Superior temporal gyrus (tissue), 1 donor: ENCODE data around the gene CCNI2.
"Not testable (repeated sequence)": the region's sequence is repeated elsewhere in the genome, so short reads cannot be mapped to it uniquely, and the experiment has no call there.

Experiments used
- DNase-seq: peaks from one replicate; pipeline ENCODE4 v3.0.0-alpha.2; 2016; ENCODE audit errors: extremely low spot score

The CCNI2 gene

GRCh38 chr5:132780577-132780976 lies 33.4 kb downstream of the CCNI2 start:
- no peak for DNase-seq

DNA sequence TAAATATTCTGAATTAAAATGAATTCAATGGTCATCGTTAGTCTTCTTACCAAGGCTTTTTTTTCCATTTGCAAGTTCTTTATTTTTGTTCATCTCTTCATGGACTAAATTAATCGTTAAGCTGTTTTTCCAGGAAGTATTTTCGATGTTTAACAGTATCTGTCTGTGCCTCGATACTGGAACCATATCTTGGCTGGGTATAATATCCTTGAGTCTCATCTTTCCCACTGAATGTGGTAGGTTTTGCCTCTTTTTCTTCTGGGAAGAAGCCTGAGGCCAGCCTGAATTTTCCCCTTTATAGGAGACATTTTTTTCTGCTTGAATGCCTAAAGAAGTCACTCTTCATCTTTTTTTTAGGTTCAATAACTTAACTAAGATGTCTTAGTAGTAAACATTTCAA lies 33.8 kb downstream of the CCNI2 start:
- DNase-seq = peak; percentile 28

GRCh38 chr5:132782101-132782500 lies 34.9 kb downstream of the CCNI2 start:
- DNase-seq = peak; percentile 33

- peak; percentile 42 for DNase-seq
Measured at GRCh38 chr5:132785365-132785764, 38.1 kb downstream of the CCNI2 start.

DNA sequence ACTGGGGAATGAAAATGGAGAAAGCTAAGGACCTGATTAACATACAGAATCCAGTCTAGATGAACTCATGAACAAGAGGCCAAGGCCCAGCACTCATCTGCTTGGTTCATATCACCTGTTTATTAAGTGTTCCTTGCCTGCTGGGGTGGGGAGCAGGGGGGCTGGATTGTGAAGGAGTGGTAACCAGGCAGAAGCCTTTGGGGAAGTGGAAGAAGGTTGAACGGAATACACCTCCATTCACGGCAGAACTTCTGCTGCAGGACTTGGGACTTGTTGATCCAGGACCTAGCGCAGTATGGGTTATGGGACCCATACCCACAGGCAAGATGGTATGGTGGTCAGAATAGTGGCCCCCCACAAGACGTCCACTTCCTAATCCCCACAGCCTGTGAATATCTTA lies 38.6 kb downstream of the CCNI2 start:
- no peak for DNase-seq

- DNase-seq = no peak
Measured at GRCh38 chr5:132787076-132787475, 39.9 kb downstream of the CCNI2 start.

DNA sequence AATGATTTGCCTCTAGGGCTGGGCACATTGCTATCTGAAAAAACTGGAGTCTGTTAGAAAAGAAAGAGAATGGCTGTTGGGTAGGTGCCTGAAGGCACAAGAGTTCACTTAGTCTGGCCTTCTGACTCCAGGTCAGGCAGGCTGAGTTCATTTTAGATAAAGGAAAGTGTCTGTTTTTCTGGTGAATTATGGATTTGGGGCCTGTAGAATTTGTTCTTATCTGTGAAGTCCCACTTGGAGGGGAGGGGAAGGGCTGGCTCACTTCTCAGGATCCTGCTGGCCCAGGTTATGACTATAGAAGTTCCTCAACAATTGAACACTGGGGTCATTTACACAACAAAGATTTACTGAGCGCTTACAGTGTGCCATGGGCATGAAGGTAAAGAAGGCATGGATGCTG lies 41.3 kb downstream of the CCNI2 start:
- no peak for DNase-seq

- DNase-seq = no peak
Measured at GRCh38 chr5:132788990-132789886, 42.0 kb downstream of the CCNI2 start.

DNA sequence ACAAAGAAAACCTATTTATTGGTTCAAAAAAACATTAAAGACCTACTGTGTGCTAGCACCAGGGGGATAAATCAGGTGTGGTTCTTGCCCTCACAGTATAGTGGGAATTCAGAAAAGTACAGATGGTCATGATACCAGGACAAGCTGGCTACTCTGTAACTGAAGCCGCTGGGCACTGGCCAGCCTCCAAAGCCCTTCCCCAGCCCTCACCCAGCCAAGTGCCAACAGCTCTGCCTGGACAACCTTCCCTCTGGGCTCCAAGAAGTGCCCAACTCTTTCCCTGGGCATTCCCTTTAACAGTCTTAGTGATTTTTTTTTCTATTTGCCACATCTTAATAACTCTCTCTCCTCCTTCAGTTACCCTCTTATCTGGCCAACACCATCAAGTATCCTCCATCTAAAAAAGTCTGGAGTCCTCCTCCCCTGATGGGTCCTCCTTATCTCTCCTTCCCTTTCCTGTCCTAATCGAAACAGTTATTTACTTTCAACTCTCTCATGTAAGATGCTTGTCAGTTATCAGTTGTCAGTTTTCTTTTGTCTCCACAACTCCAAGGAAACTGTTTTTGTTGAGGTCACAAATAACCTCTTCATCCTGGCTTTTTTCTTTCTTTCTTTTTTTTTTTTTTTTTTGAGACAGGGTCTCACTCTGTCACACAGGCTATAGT lies 43.1 kb downstream of the CCNI2 start:
- peak; percentile 28 for DNase-seq

- DNase-seq = no peak
Measured at GRCh38 chr5:132791026-132791425, 43.8 kb downstream of the CCNI2 start.

DNA sequence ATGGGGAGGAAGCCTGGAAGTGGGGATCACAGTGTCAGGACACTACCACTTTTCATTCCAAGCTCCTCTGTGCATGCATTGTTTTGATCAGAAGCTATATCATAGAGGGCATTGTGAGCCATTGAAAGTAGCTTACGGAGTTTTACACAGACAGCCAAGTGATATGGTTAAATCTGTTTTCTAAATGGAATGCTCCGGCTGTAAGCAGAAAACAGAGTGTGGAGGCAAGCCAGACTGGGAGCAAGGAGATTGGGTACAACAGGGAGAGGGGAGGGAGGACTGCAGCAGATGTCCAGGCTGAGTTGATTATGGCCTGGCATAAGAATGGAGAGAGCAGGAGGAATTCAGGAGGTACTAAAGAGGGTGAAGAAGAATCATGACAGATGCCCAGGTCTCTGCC lies 50.4 kb downstream of the CCNI2 start:
- DNase-seq = peak; percentile 87

DNA sequence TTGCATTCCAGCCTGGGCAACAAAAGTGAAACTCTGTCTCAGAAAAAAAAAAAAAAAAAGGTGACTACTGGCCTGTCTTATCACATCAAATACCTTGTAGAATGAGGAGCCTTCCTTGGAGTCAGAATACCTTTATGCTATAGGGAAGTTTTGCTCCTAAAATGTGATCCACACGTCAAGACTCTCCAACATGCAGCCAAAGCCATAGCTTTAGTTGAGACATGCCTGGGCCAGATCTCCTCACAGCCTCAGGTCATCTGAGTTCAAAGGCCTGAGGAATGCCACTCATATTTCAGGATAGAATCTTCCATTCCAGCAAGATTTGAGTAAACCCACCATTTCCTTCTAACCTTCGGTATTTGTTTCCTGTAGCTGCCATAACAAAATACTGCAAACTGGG lies 52.2 kb downstream of the CCNI2 start:
- DNase-seq = no peak

DNA sequence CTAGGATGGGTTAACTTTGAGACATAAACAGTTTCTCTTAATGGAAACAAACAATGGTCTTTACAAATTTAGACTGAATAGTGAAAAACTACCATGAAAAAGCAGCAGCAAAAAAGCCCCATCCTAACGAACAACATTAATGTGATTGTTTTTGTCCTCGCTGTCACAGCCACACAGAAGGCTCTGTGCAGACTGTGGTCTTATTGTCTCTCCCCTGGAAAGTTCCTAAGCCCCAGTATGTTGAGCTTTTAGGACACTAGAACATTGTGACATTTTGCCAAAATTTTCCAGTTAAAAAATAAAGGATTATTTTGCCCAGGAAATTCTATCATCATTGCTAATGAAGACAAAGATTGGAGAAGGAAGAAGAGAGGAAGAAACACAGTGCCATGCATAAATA lies 53.3 kb downstream of the CCNI2 start:
- DNase-seq = peak; percentile 95

GRCh38 chr5:132802044-132802684 lies 54.9 kb downstream of the CCNI2 start:
- DNase-seq = peak; percentile 34

- DNase-seq = not testable (repeated sequence)
Measured at GRCh38 chr5:132802685-132803066, 55.5 kb downstream of the CCNI2 start.
